Heart left ventricle (tissue), 13 donors: ENCODE measurements around the gene RRM2.

Experiments used
- CTCF ChIP-seq, 12 donors: fragments of 200-600 bp; sonication (generic) in 4 of 12; IDR thresholded peaks; one replicate each; pipeline versions ENCODE4 v1.5.0 to v1.8.0; 2018 to 2022; ENCODE audit warnings: antibody characterized with exemption in 12 of 12, mild to moderate bottlenecking in 5 of 12
- POLR2A ChIP-seq, 2 donors: fragments of 450-650 bp; IDR thresholded peaks; one replicate each; pipeline ENCODE4 v1.6.1; 2017; ENCODE audit warnings: antibody characterized with exemption in 2 of 2, mild to moderate bottlenecking in 2 of 2, moderate library complexity in 2 of 2
- donor health status: ischemic (EF 13 %, LVEDD 7.1; RV severe dilation, severe dysfunction).
- donor health status: DM: no; HTN: yes; CAD: no.
- donor health status: DM: no; HTN: no; CAD: no.
- donor health status: ischemic (EF 25% LVEDD 6.9; RV normal size, moderate dysfunction).
- donor health status: ischemic (EF 25% LVEDD 5.7; RV mildly dilated, moderate dysfunction).
- donor health status: ischemic (EF 35%, LVEDD 5.7; RV mildly dilated, moderate dysfunction).
- donor health status: nonischemic (EF 11% LVEDD 7.7; RV severe dilation, severe dysfunction).
- donor health status: DM: yes; HTN: yes; CAD: no.
- donor health status: PGD.
- donor health status: ischemic (EF 29% LVEDD 5.4; RV normal size, mild dysfunction).
- donor health status: nonischemic (EF 23%, LVEDD 6.1; RV moderate dilation, normal function).

GRCh38 chr2:10120158-10120876 is 2.2 kb upstream of the RRM2 start:
- TF ChIP-seq CTCF (IDR thresholded peaks at IDR 0.05) (no peak), POLR2A (IDR thresholded peaks at IDR 0.05) (peak in 1 of 2 donors; percentile 62)
